ENCODE measurements around the gene FBP1. TPM values are rescaled to one million over a fixed set of nuclear protein-coding genes. Genes with fewer than 3 reads are reported as not detected.

The FBP1 gene
- total RNA-seq, 1 donor from 2014 or later: 5.3 TPM

DNA sequence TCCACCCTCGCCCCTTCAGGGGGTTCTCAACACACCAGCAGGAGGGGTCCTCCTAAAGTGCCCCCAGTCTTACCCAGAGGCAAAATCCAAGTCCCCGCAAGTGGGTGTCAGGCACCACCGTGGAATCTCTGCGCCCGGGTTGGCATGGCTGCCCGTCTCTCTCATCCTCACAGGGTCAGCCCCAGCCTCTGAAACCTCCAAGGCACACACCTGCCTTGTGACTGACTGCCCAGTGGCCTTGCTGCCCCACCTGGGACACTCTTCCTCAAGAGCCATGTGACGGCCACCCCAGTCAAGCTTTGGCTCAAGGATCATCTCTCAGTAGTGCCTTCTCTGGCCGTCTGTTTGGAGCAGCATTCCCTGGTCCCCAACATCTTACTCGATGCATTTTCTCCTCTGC lies 50.6 kb downstream of the FBP1 start:
- no peak overlapping the region for H3K4me3 Mint-ChIP-seq
- no peaks in the 10 kb centered on the region for H3K36me3 Mint-ChIP-seq
- no peak overlapping the region for H3K27ac Mint-ChIP-seq
- no peak for TF ChIP-seq CTCF (IDR thresholded peaks at IDR 0.05; ENCODE audit: unreplicated experiment)
- H3K9me3 Mint-ChIP-seq: no peaks in the 10 kb centered on the region
- H3K27me3 Mint-ChIP-seq (ENCODE audit: low read depth): peaks cover 8% of the 10 kb centered on the region
- no peak for DNase-seq (ENCODE audit: low spot score in 2 of 2, unreplicated experiment in 2 of 2)
- no peaks in the 10 kb centered on the region for H3K4me1 Mint-ChIP-seq

- H3K27ac Mint-ChIP-seq: no peak overlapping the region
- no peak overlapping the region for H3K4me3 Mint-ChIP-seq
- no peaks in the 10 kb centered on the region for H3K4me1 Mint-ChIP-seq
- TF ChIP-seq CTCF (IDR thresholded peaks at IDR 0.05; ENCODE audit: unreplicated experiment): no peak
- H3K36me3 Mint-ChIP-seq: no peaks in the 10 kb centered on the region
- no peaks in the 10 kb centered on the region for H3K9me3 Mint-ChIP-seq
- H3K27me3 Mint-ChIP-seq (ENCODE audit: low read depth): peaks cover 8% of the 10 kb centered on the region
- no peak for DNase-seq (ENCODE audit: low spot score in 2 of 2, unreplicated experiment in 2 of 2)
Observed at GRCh38 chr9:94586814-94587213, 52.5 kb downstream of the FBP1 start.

- H3K4me1 Mint-ChIP-seq: no peaks in the 10 kb centered on the region
- DNase-seq (ENCODE audit: low spot score in 2 of 2, unreplicated experiment in 2 of 2): no peak
- H3K27ac Mint-ChIP-seq: no peak overlapping the region
- no peak overlapping the region for H3K4me3 Mint-ChIP-seq
- peaks cover 8% of the 10 kb centered on the region for H3K27me3 Mint-ChIP-seq (ENCODE audit: low read depth)
- no peak for TF ChIP-seq CTCF (IDR thresholded peaks at IDR 0.05; ENCODE audit: unreplicated experiment)
- no peaks in the 10 kb centered on the region for H3K36me3 Mint-ChIP-seq
- H3K9me3 Mint-ChIP-seq: no peaks in the 10 kb centered on the region
Observed at GRCh38 chr9:94586316-94586715, 53.0 kb downstream of the FBP1 start.

- TF ChIP-seq CTCF (IDR thresholded peaks at IDR 0.05; ENCODE audit: unreplicated experiment): no peak
- no peak for DNase-seq (ENCODE audit: low spot score in 2 of 2, unreplicated experiment in 2 of 2)
- no peaks in the 10 kb centered on the region for H3K9me3 Mint-ChIP-seq
- no peak overlapping the region for H3K27ac Mint-ChIP-seq
- no peaks in the 10 kb centered on the region for H3K4me1 Mint-ChIP-seq
- no peak overlapping the region for H3K4me3 Mint-ChIP-seq
- peaks cover 2% of the 10 kb centered on the region for H3K36me3 Mint-ChIP-seq
- peaks cover 8% of the 10 kb centered on the region for H3K27me3 Mint-ChIP-seq (ENCODE audit: low read depth)
Observed at GRCh38 chr9:94584555-94584954, 54.8 kb downstream of the FBP1 start.

DNA sequence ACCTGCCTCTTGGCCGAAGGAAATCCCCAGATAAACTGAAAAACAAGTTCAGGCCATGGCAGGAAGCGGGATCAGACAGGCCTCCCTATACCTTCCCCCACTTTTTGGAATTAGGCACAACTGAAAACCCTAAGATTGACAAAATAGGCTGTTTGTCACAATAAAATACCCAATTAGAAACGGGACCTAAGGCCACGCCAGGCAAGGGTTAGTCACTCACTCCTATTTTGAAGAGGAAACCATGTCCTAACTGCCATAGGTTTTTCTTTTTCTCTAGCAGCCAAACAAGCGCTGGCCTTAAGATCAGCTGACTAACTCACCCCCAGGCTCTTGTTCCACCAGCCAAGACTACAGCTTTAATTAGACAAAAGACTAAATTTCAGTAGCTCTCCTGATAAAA lies 57.6 kb downstream of the FBP1 start:
- TF ChIP-seq CTCF (IDR thresholded peaks at IDR 0.05; ENCODE audit: unreplicated experiment): no peak
- no peaks in the 10 kb centered on the region for H3K9me3 Mint-ChIP-seq
- H3K36me3 Mint-ChIP-seq: peaks cover 2% of the 10 kb centered on the region
- H3K27me3 Mint-ChIP-seq (ENCODE audit: low read depth): no peaks in the 10 kb centered on the region
- no peak overlapping the region for H3K27ac Mint-ChIP-seq
- peaks cover 5% of the 10 kb centered on the region for H3K4me1 Mint-ChIP-seq
- H3K4me3 Mint-ChIP-seq: no peak overlapping the region
- no peak for DNase-seq (ENCODE audit: low spot score in 2 of 2, unreplicated experiment in 2 of 2)

- TF ChIP-seq CTCF (IDR thresholded peaks at IDR 0.05; ENCODE audit: unreplicated experiment): no peak
- H3K36me3 Mint-ChIP-seq: peaks cover 2% of the 10 kb centered on the region
- peaks cover 5% of the 10 kb centered on the region for H3K4me1 Mint-ChIP-seq
- no peak overlapping the region for H3K4me3 Mint-ChIP-seq
- H3K9me3 Mint-ChIP-seq: no peaks in the 10 kb centered on the region
- no peak overlapping the region for H3K27ac Mint-ChIP-seq
- H3K27me3 Mint-ChIP-seq (ENCODE audit: low read depth): peaks cover 10% of the 10 kb centered on the region
- DNase-seq (ENCODE audit: low spot score in 2 of 2, unreplicated experiment in 2 of 2): no peak
Observed at GRCh38 chr9:94577571-94577970, 61.7 kb downstream of the FBP1 start.

Data from mesothelial cell of epicardium (in vitro differentiated cells).